Motor neuron (in vitro differentiated cells): Measurements from ENCODE around the gene VPS51. TPM values are rescaled to one million over a fixed set of nuclear protein-coding genes. Genes with fewer than 3 reads are reported as not detected.

ENCODE experiments used
- total RNA-seq, 8 experiments: library from RNA; unstranded; fragments of 300-600 nt; gene quantifications; 2 replicates each; pipeline versions ENCODE4 v1.2.3 to v1.2.4, GENCODE V29; 2022

VPS51 gene
- total RNA-seq, 8 experiments from 2014 or later, result 58.3 to 137 (median 89.5) TPM

Other genes with a start within 250 kb of the VPS51 start
- gene EHD1, start 217.6 kb upstream of the VPS51 start, total RNA-seq, result 10 to 100 TPM; 20.2 to 37.2 (median 30.6) TPM
- gene ATG2A, start 179.0 kb upstream of the VPS51 start, total RNA-seq, result 10 to 100 TPM in 4 of 8 experiments, 1 to 10 TPM in 4; 4.9 to 37.2 (median 9.6) TPM
- 10 to 100 TPM in 6 of 8 experiments, 1 to 10 TPM in 2; 8.4 to 48.7 (median 25.8) TPM for gene PPP2R5B, start 171.5 kb upstream of the VPS51 start, total RNA-seq
- under 1 TPM in 3 of 8 experiments, not detected in 5; 0.16 to 0.93 (median 0.76) TPM for gene GPHA2, start 160.3 kb upstream of the VPS51 start, total RNA-seq
- gene MAJIN, start 124.1 kb upstream of the VPS51 start, total RNA-seq, result 1 to 10 TPM in 1 of 8 experiments, under 1 TPM in 3, not detected in 4; 0.11 to 1.8 (median 0.18) TPM
- 10 to 100 TPM in 1 of 8 experiments, 1 to 10 TPM in 4, under 1 TPM in 3; 0.22 to 15.8 (median 1.1) TPM for gene BATF2, start 99.2 kb upstream of the VPS51 start, total RNA-seq
- 100 to 1,000 TPM; 103 to 151 (median 108) TPM for gene ARL2, start 82.1 kb upstream of the VPS51 start, total RNA-seq
- gene SNX15, start 68.8 kb upstream of the VPS51 start, total RNA-seq, result 10 to 100 TPM in 7 of 8 experiments, 1 to 10 TPM in 1; 8.5 to 27.1 (median 13.9) TPM
- gene SAC3D1, start 55.0 kb upstream of the VPS51 start, total RNA-seq, result 10 to 100 TPM in 7 of 8 experiments, 1 to 10 TPM in 1; 8.9 to 18.2 (median 11.5) TPM
- gene NAALADL1, start 37.7 kb upstream of the VPS51 start, total RNA-seq, result 1 to 10 TPM in 2 of 8 experiments, under 1 TPM in 5, not detected in 1; 0.52 to 3.9 (median 0.93) TPM
- 10 to 100 TPM in 3 of 8 experiments, 1 to 10 TPM in 4, under 1 TPM in 1; 0.97 to 25.2 (median 2.0) TPM for gene CDCA5, start 12.2 kb upstream of the VPS51 start, total RNA-seq
- gene ZFPL1, start 12.0 kb upstream of the VPS51 start, total RNA-seq, result 10 to 100 TPM; 33.2 to 95.4 (median 41.7) TPM
- gene TM7SF2, start 15.7 kb downstream of the VPS51 start, total RNA-seq, result 10 to 100 TPM; 31.4 to 86.3 (median 45.9) TPM
- 10 to 100 TPM in 7 of 8 experiments, 1 to 10 TPM in 1; 8.4 to 18.4 (median 13.3) TPM for gene ZNHIT2, start 21.5 kb downstream of the VPS51 start, total RNA-seq
- gene FAU, start 25.9 kb downstream of the VPS51 start, total RNA-seq, result 1,000 to 10,000 TPM in 7 of 8 experiments, 100 to 1,000 TPM in 1; 848 to 1,834 (median 1,237) TPM
- gene MRPL49, start 26.1 kb downstream of the VPS51 start, total RNA-seq, result 10 to 100 TPM; 43.2 to 75.9 (median 52.0) TPM
- 10 to 100 TPM; 11.0 to 26.5 (median 18.1) TPM for gene SYVN1, start 38.3 kb downstream of the VPS51 start, total RNA-seq
- under 1 TPM in 1 of 8 experiments, not detected in 7; 0.28 TPM for gene SPDYC, start 74.0 kb downstream of the VPS51 start, total RNA-seq
- 10 to 100 TPM; 32.0 to 79.8 (median 45.3) TPM for gene CAPN1, start 85.7 kb downstream of the VPS51 start, total RNA-seq
- gene POLA2, start 165.7 kb downstream of the VPS51 start, total RNA-seq, result 10 to 100 TPM in 3 of 8 experiments, 1 to 10 TPM in 5; 2.9 to 22.0 (median 6.0) TPM
- 10 to 100 TPM in 2 of 8 experiments, 1 to 10 TPM in 6; 4.0 to 14.1 (median 5.8) TPM for gene CDC42EP2, start 218.7 kb downstream of the VPS51 start, total RNA-seq
- gene DPF2, start 237.6 kb downstream of the VPS51 start, total RNA-seq, result 10 to 100 TPM; 32.0 to 56.1 (median 44.1) TPM